Heart right ventricle (tissue), 16 donors: ENCODE measurements around the gene GPR85. TPM values are rescaled to one million over a fixed set of nuclear protein-coding genes. Genes with fewer than 3 reads are reported as not detected.

Experiments used
- ATAC-seq, 8 donors: fragments of 200-7000 bp; cut with Tn5 transposase; one replicate each; pipeline ENCODE4 v1.9.1; 2020; ENCODE audit warnings: mild to moderate bottlenecking in 8 of 8, moderate library complexity in 8 of 8, moderate number of reproducible peaks in 1 of 8
- DNase-seq, 2 donors: peaks; one replicate each; pipeline ENCODE4 v3.0.0-alpha.2; 2020
- H3K27ac ChIP-seq, 10 donors: fragments of 200-600 bp; sonication (generic) in 2 of 10; one replicate each; pipeline versions ENCODE4 v1.5.0 to v1.8.0; 2020 to 2022; ENCODE audit warnings: mild to moderate bottlenecking in 3 of 10
- H3K27me3 ChIP-seq, 7 donors: fragments of 200-600 bp; one replicate each; pipeline ENCODE4 v1.8.0; 2021 to 2022; ENCODE audit warnings: mild to moderate bottlenecking in 2 of 7
- H3K36me3 ChIP-seq, 9 donors: fragments of 200-600 bp; sonication (generic) in 1 of 9; one replicate each; pipeline versions ENCODE4 v1.5.0 to v1.8.0; 2020 to 2022; ENCODE audit warnings: mild to moderate bottlenecking in 2 of 9
- H3K4me1 ChIP-seq, 9 donors: fragments of 200-600 bp; sonication (generic) in 1 of 9; one replicate each; pipeline versions ENCODE4 v1.5.0 to v1.8.0; 2020 to 2022; ENCODE audit warnings: mild to moderate bottlenecking in 4 of 9
- H3K4me3 ChIP-seq, 10 donors: fragments of 200-600 bp; sonication (generic) in 2 of 10; one replicate each; pipeline versions ENCODE4 v1.5.0 to v1.8.0; 2020 to 2022; ENCODE audit warnings: mild to moderate bottlenecking in 7 of 10, moderate library complexity in 2 of 10
- H3K9me3 ChIP-seq, 11 donors: fragments of 200-600 bp in 10 of 11; sonication (generic) in 2 of 11; one replicate each; pipeline versions ENCODE4 v1.5.0 to v1.8.0; 2013 to 2022; ENCODE audit warnings: mild to moderate bottlenecking in 2 of 11, control low read depth in 1 of 11, moderate library complexity in 1 of 11
- WGBS, 2 donors: extraction: QIAGEN DNeasy Blood & Tissue Kit; methylation state at CpG; one replicate each; pipeline ENCODE4 v1.1.7; 2013; ENCODE audit warnings: inconsistent platforms in 1 of 2; 5-methylcytosine and 5-hydroxymethylcytosine counted together
- intact Hi-C, 10 donors: fragments of 100-400 bp; cut with DNase I; formaldehyde crosslinking; loops; one replicate each; pipeline versions ENCODE4 v1.11.1 to v1.14.2; 2022
- polyA plus RNA-seq, 2 donors: library from polyadenylated mRNA; stranded (reverse); fragments of 200-250 nt; gene quantifications; one replicate each; pipeline ENCODE4 v1.2.3, GENCODE V29; 2013
- total RNA-seq, 10 donors: library from RNA; stranded (reverse); fragmentation: NEBNext Ultra II Directional in 3 of 10; extraction: Animal tissue kit (Norgen Biotek cat#: 25700) in 3 of 10; gene quantifications; one replicate each; pipeline versions ENCODE4 v1.2.1 to v1.2.4, GENCODE V29; 2021 to 2023
- TF ChIP-seq, protein P1 (sequence below), 9 donors: fragments of 200-600 bp; sonication (generic) in 2 of 9; IDR thresholded peaks; one replicate each; pipeline versions ENCODE4 v1.5.0 to v1.8.0; 2021 to 2022; ENCODE audit warnings: antibody characterized with exemption in 9 of 9, mild to moderate bottlenecking in 5 of 9, moderate library complexity in 1 of 9
- donor health status: Arrhythmogenic right ventricular cardiomyopathy.
- donor health status: ischemic (EF 13 %, LVEDD 7.1; RV severe dilation, severe dysfunction).
- donor health status: healthy with polysubstance abuse.
- donor health status: DM: no; HTN: yes; CAD: no.
- donor health status: DM: no; HTN: no; CAD: no.
- donor health status: ischemic (EF 25% LVEDD 6.9; RV normal size, moderate dysfunction).
- donor health status: ischemic (EF 25% LVEDD 5.7; RV mildly dilated, moderate dysfunction).
- donor health status: healthy.
- donor health status: DM: yes; HTN: yes; CAD: no.
- donor health status: Ischemic cardiomyopathy.
- donor health status: ischemic (EF 35%, LVEDD 5.7; RV mildly dilated, moderate dysfunction).
- donor health status: nonischemic (EF 11% LVEDD 7.7; RV severe dilation, severe dysfunction).
- donor health status: DM: yes; HTN: yes; CAD: no.
- donor health status: PGD.
- donor health status: ischemic (EF 29% LVEDD 5.4; RV normal size, mild dysfunction).
- donor health status: nonischemic (EF 23%, LVEDD 6.1; RV moderate dilation, normal function).

The GPR85 gene
- total and polyA plus RNA-seq, 12 donors, result 0.15 to 4.5 (median 0.94) TPM

DNA sequence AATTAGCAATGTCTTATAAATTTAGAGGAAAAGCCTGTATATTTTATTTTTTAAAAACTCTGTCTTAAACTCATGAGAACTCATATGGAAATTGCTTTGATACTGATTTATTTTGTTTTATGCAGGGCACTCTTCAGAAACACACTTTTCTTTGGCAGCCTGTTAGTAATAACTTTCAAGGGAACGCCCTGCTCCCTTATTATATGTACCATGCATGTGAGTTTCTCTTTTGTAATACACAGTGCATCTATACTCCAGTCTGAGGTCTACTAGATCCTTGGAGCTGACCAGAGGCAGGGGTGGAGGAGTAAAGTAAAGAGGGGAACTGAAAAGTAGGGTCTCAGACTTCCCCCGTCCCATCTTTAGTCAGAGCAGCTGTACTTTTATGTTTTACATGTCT is 40.2 kb downstream of the GPR85 start:
- Histone ChIP-seq H3K36me3 (no peaks in the 10 kb centered on the region), H3K27me3 (peaks cover 0 to 2% (median 0%) of the 10 kb centered on the region in 7 donors), H3K27ac (no peak overlapping the region), H3K4me3 (no peak overlapping the region), H3K4me1 (no peaks in the 10 kb centered on the region), H3K9me3 (peaks cover 0 to 18% (median 0%) of the 10 kb centered on the region in 11 donors)
- DNase-seq, result no peak
- no peak for ATAC-seq
- WGBS, 2 donors, result 44 to 96% methylated on average over 2 of the region's 2 CpGs
- TF ChIP-seq, protein P1, sequence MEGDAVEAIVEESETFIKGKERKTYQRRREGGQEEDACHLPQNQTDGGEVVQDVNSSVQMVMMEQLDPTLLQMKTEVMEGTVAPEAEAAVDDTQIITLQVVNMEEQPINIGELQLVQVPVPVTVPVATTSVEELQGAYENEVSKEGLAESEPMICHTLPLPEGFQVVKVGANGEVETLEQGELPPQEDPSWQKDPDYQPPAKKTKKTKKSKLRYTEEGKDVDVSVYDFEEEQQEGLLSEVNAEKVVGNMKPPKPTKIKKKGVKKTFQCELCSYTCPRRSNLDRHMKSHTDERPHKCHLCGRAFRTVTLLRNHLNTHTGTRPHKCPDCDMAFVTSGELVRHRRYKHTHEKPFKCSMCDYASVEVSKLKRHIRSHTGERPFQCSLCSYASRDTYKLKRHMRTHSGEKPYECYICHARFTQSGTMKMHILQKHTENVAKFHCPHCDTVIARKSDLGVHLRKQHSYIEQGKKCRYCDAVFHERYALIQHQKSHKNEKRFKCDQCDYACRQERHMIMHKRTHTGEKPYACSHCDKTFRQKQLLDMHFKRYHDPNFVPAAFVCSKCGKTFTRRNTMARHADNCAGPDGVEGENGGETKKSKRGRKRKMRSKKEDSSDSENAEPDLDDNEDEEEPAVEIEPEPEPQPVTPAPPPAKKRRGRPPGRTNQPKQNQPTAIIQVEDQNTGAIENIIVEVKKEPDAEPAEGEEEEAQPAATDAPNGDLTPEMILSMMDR (IDR thresholded peaks at IDR 0.05), result no peak
- intact Hi-C loops, result no loop called here

DNA sequence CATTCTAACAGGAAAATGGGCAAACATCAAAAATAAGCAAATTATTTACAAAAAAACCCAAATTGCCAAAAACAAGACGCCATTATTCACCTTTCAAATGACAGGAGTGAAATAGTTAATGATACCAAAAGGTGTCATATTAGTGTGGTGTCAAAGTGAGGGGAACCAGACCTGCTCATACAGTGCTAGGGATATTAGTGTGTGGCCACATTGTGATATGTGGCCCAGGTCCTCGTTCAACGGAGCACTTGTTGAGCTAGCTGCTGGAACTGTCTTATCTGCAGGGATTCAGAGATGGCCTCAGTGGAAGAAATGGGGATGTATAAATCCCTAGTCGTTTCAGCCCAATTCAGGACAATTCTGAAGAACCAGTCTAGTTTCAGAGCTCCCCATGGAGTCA is 41.2 kb downstream of the GPR85 start:
- Histone ChIP-seq H3K9me3 (peaks cover 0 to 10% (median 0%) of the 10 kb centered on the region in 11 donors), H3K36me3 (no peaks in the 10 kb centered on the region), H3K4me1 (no peaks in the 10 kb centered on the region), H3K27ac (no peak overlapping the region), H3K4me3 (no peak overlapping the region), H3K27me3 (peaks cover 0 to 4% (median 0%) of the 10 kb centered on the region in 7 donors)
- TF ChIP-seq, protein P1 (IDR thresholded peaks at IDR 0.05), result no peak
- ATAC-seq (no peak), DNase-seq (no peak)
- WGBS, 2 donors, result 22 to 27% methylated on average over 4 of the region's 4 CpGs
- intact Hi-C loops, result no loop called here

DNA sequence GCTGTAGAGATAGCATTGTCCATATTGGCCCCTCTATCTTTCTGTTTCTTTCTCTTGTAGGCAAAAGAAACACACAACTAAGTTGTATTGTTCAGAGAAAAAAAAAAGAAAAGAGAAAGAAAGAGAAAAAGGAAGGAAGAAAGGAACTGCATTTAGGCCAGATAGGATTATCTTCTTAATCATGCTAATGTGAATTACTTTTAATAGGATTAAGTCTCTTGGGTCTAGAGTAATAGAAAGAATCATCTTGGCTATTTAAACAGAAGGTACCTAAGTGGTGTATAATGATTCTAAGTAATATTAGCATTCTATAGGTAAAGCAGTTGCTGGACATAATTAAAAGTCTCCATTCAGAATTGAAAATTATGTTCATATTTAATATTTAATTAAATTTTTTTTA is 42.2 kb downstream of the GPR85 start:
- TF ChIP-seq, protein P1 (IDR thresholded peaks at IDR 0.05), result no peak
- Histone ChIP-seq H3K36me3 (no peaks in the 10 kb centered on the region), H3K4me3 (no peak overlapping the region), H3K4me1 (no peaks in the 10 kb centered on the region), H3K9me3 (peaks cover 0 to 7% (median 0%) of the 10 kb centered on the region in 11 donors), H3K27me3 (peaks cover 0 to 4% (median 0%) of the 10 kb centered on the region in 7 donors), H3K27ac (no peak overlapping the region)
- intact Hi-C loops, result no loop called here
- DNase-seq, result no peak
- ATAC-seq, result no peak

DNA sequence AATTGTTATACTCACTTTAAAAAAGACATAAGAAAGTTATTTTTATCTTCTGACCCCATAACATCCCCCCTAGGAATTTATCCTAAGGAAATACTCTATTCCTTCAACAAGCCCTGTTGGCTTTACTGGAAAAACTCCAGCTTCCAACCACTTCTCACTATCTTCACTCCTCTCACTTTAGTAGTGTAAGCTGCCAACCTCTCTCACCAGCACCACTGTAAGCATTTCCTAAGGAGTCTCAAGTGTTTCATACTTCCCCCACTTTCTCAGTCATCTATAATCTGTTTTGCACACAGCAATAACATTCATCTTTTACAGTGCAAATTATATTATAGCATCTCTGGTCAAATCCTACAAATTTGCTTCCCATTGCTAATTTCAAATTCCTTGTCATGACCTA is 45.8 kb downstream of the GPR85 start:
- H3K4me3 ChIP-seq, result no peak overlapping the region
- H3K27ac ChIP-seq, result no peak overlapping the region
- no peaks in the 10 kb centered on the region for H3K4me1 ChIP-seq
- no peaks in the 10 kb centered on the region for H3K36me3 ChIP-seq
- intact Hi-C loops, result no loop called here
- H3K27me3 ChIP-seq, result peaks cover 0 to 4% (median 0%) of the 10 kb centered on the region in 7 donors
- DNase-seq (no peak), ATAC-seq (no peak)
- peaks cover 0 to 11% (median 0%) of the 10 kb centered on the region in 11 donors for H3K9me3 ChIP-seq
- TF ChIP-seq, protein P1 (IDR thresholded peaks at IDR 0.05), result no peak
